SK-N-SH treated with all-trans-retinoic acid at 6 μM for 48 hours (cell line): ENCODE data around the gene DIP2C.

Source experiments
- ARNTL ChIP-seq: fragments of 450-650 bp; formaldehyde crosslinking; IDR thresholded peaks from 2 replicates; pipeline ENCODE4 v1.5.0; 2020; ENCODE audit warnings: low read depth, mild to moderate bottlenecking, moderate library complexity, borderline replicate concordance
- CREB5 ChIP-seq: fragments of 250-450 bp; sonication (Bioruptor Pico); IDR thresholded peaks from 2 replicates; pipeline ENCODE4 v1.5.1; 2020; ENCODE audit warnings: low read depth, mild to moderate bottlenecking, moderate library complexity
- CSDC2 ChIP-seq: fragments of 250-450 bp; sonication (Bioruptor Pico); IDR thresholded peaks from 2 replicates; pipeline ENCODE4 v1.5.0; 2020; ENCODE audit warnings: mild to moderate bottlenecking, moderate library complexity
- ESRRG ChIP-seq: fragments of 250-450 bp; sonication (Bioruptor Pico); IDR thresholded peaks from 2 replicates; pipeline ENCODE4 v1.6.1; 2021; ENCODE audit warnings: mild to moderate bottlenecking
- PPARA ChIP-seq: fragments of 250-450 bp; sonication (Bioruptor Pico); IDR thresholded peaks from 2 replicates; pipeline ENCODE4 v1.5.0; 2020; ENCODE audit warnings: mild to moderate bottlenecking, borderline replicate concordance
- ZFP3 ChIP-seq: fragments of 250-450 bp; sonication (Bioruptor Pico); IDR thresholded peaks from 2 replicates; pipeline ENCODE4 v1.5.0; 2020; ENCODE audit warnings: mild to moderate bottlenecking, moderate library complexity
- TF ChIP-seq, protein P1 (sequence below): fragments of 250-450 bp; sonication (Bioruptor Pico); IDR thresholded peaks from 2 replicates; pipeline ENCODE4 v1.8.0; 2020; ENCODE audit warnings: mild to moderate bottlenecking, moderate library complexity, borderline replicate concordance

GRCh38 chr10:397321-398068 lies 292.0 kb downstream of the DIP2C start:
- TF ChIP-seq ZFP3 (CRISPR knock-in tag), result no peak
- no peak for TF ChIP-seq ARNTL (CRISPR knock-in tag)
- no peak for TF ChIP-seq PPARA (CRISPR knock-in tag)
- TF ChIP-seq, protein P1, sequence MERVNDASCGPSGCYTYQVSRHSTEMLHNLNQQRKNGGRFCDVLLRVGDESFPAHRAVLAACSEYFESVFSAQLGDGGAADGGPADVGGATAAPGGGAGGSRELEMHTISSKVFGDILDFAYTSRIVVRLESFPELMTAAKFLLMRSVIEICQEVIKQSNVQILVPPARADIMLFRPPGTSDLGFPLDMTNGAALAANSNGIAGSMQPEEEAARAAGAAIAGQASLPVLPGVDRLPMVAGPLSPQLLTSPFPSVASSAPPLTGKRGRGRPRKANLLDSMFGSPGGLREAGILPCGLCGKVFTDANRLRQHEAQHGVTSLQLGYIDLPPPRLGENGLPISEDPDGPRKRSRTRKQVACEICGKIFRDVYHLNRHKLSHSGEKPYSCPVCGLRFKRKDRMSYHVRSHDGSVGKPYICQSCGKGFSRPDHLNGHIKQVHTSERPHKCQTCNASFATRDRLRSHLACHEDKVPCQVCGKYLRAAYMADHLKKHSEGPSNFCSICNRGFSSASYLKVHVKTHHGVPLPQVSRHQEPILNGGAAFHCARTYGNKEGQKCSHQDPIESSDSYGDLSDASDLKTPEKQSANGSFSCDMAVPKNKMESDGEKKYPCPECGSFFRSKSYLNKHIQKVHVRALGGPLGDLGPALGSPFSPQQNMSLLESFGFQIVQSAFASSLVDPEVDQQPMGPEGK, result no peak
- no peak for TF ChIP-seq ESRRG (CRISPR knock-in tag)
- TF ChIP-seq CREB5 (CRISPR knock-in tag), result no peak
- TF ChIP-seq CSDC2 (CRISPR knock-in tag), result no peak
